ENCODE data around the gene PAK6. TPM values are rescaled to one million over a fixed set of nuclear protein-coding genes. Genes with fewer than 3 reads are reported as not detected.

The PAK6 gene
- polyA plus RNA-seq, 1 donor (not counting 4 experiments of a cell fraction or from before 2014, with no cell fraction given) = 11.5 TPM

DNA sequence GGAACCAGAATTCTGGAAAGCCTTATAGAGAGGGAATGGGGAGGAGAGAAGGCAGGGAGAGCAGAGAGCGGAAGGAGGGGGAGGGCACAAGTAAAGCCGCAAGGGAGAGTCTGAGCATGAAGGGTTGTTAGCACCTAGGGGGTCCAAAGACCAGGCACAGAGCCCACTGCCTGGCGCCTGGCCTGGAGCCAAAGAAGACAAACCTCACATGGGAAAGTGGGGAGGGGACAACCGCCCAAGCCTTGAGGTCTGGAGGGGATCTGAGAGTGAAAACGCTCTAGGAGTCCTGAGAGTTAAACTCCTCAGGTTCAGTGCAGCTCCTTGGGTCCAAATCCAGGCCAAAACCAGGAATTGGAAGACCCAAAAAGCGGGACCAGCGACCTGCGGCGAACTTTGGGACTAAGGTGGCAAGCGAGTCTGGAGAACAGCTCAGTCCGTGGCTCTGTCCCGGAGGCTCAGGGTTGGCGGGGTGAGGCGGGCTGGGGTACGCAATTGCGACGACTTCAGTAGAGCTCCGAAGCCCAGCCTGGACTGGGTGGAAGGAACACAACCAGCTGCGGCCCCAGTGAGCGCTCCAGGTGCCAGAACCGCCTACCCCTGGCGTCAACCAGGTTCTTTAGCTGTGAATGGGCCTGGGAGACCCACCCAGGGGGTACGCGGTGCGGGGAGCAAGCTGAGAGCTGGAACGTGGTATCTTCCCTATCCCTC lies 83.8 kb downstream of the PAK6 start:
- H3K27me3 ChIP-seq (ENCODE audit: control insufficient read depth, extremely low read depth, insufficient read depth, low read length) = no peaks in the 10 kb centered on the region
- no peak for TF ChIP-seq CTCF (optimal IDR thresholded peaks at IDR 0.05 in 1 of 3, IDR thresholded peaks at IDR 0.05 in 1 of 3, conservative IDR thresholded peaks at IDR 0.05 in 1 of 3; ENCODE audit: extremely low read depth in 1 of 3, insufficient read depth in 2 of 3, low read length in 3 of 3)
- H3K4me2 ChIP-seq (ENCODE audit: control insufficient read depth, extremely low read depth, insufficient read depth, low read depth, low read length) = peak overlapping the region; percentile 30
- H3K9ac ChIP-seq (ENCODE audit: control insufficient read depth, extremely low read depth, insufficient read depth, low read length) = no peak overlapping the region
- H3K4me1 ChIP-seq (ENCODE audit: control insufficient read depth, extremely low read depth, insufficient read depth, low read length) = peaks cover 32% of the 10 kb centered on the region
- no peak overlapping the region for H3K27ac ChIP-seq (ENCODE audit: control insufficient read depth, insufficient read depth, low read length)
- FAIRE-seq (no peak), DNase-seq (ENCODE audit: low read depth, low spot score) (no peak)
- H2AFZ ChIP-seq (ENCODE audit: control insufficient read depth, low read length) = no peak overlapping the region
- no peaks in the 10 kb centered on the region for H4K20me1 ChIP-seq (ENCODE audit: control insufficient read depth, extremely low read depth, insufficient read depth, low read length)
- peak overlapping the region; percentile 42 to 58 (median 48) for H3K4me3 ChIP-seq (ENCODE audit: control insufficient read depth in 2 of 3, extremely low read depth in 1 of 3, insufficient read depth in 2 of 3, low read depth in 1 of 3, low read length in 3 of 3)
- dilution Hi-C loops (cut with MboI; ENCODE audit: extremely low pct_ligation_motif_present, low sequenced_read_pairs) = no loop called here
- H3K9me3 ChIP-seq (ENCODE audit: control insufficient read depth, low read depth, low read length) = no peaks in the 10 kb centered on the region
- peaks cover 0 to 8% of the 10 kb centered on the region in 2 experiments for H3K36me3 ChIP-seq (ENCODE audit: control insufficient read depth in 2 of 2, extremely low read depth in 1 of 2, insufficient read depth in 2 of 2, low read length in 2 of 2)
- peaks cover 21% of the 10 kb centered on the region for H3K79me2 ChIP-seq (ENCODE audit: control insufficient read depth, insufficient read depth, low read length)
- no peaks in the 10 kb centered on the region for H3K9me1 ChIP-seq (ENCODE audit: control insufficient read depth, extremely low read depth, insufficient read depth, low read length)

- Histone ChIP-seq H3K27ac (ENCODE audit: control insufficient read depth, insufficient read depth, low read length) (no peak within 1 kb of the TSS), H3K9me1 (ENCODE audit: control insufficient read depth, extremely low read depth, insufficient read depth, low read length) (no peaks in the 10 kb centered on the region), H3K4me3 (ENCODE audit: control insufficient read depth in 2 of 3, extremely low read depth in 1 of 3, insufficient read depth in 2 of 3, low read depth in 1 of 3, low read length in 3 of 3) (peak within 1 kb of the TSS; percentile 65 to 73 (median 73)), H3K27me3 (ENCODE audit: control insufficient read depth, extremely low read depth, insufficient read depth, low read length) (no peaks in the 10 kb centered on the region), H3K36me3 (ENCODE audit: control insufficient read depth in 2 of 2, extremely low read depth in 1 of 2, insufficient read depth in 2 of 2, low read length in 2 of 2) (peaks cover 0 to 8% of the 10 kb centered on the region in 2 experiments), H3K79me2 (ENCODE audit: control insufficient read depth, insufficient read depth, low read length) (peaks cover 21% of the 10 kb centered on the region), H3K4me1 (ENCODE audit: control insufficient read depth, extremely low read depth, insufficient read depth, low read length) (peaks cover 39% of the 10 kb centered on the region), H3K9me3 (ENCODE audit: control insufficient read depth, low read depth, low read length) (no peaks in the 10 kb centered on the region), H3K4me2 (ENCODE audit: control insufficient read depth, extremely low read depth, insufficient read depth, low read depth, low read length) (peak within 1 kb of the TSS; percentile 60), H4K20me1 (ENCODE audit: control insufficient read depth, extremely low read depth, insufficient read depth, low read length) (no peaks in the 10 kb centered on the region), H2AFZ (ENCODE audit: control insufficient read depth, low read length) (peak within 1 kb of the TSS; percentile 62), H3K9ac (ENCODE audit: control insufficient read depth, extremely low read depth, insufficient read depth, low read length) (peak within 1 kb of the TSS; percentile 65)
- dilution Hi-C loops (cut with MboI; ENCODE audit: extremely low pct_ligation_motif_present, low sequenced_read_pairs) = no loop called here
- no peak for TF ChIP-seq EZH2 (IDR thresholded peaks at IDR 0.05; ENCODE audit: low read length)
- peak in 2 of 3 experiments; percentile 40 to 45 for TF ChIP-seq CTCF (optimal IDR thresholded peaks at IDR 0.05 in 1 of 3, IDR thresholded peaks at IDR 0.05 in 1 of 3, conservative IDR thresholded peaks at IDR 0.05 in 1 of 3; ENCODE audit: extremely low read depth in 1 of 3, insufficient read depth in 2 of 3, low read length in 3 of 3)
- DNase-seq (ENCODE audit: low read depth, low spot score) (no peak), FAIRE-seq (no peak)
Measured at GRCh38 chr15:40323239-40323952, 84.5 kb downstream of the PAK6 start, which contains the start of gene INAFM2. TSS of gene INAFM2 (plus strand) at chr15:40323692. CDS start at chr15:40324056, 364 bp downstream.

Measured in keratinocyte (primary cell).